GM23248 (cell line): ENCODE results near the gene DYRK1A.

Source experiments
- EZH2 ChIP-seq: fragments of 200-600 bp; sonication (generic); IDR thresholded peaks from 2 replicates; pipeline ENCODE4 v1.6.1; 2018; ENCODE audit warnings: antibody characterized with exemption, mild to moderate bottlenecking; ENCODE audit not compliant: insufficient read depth, poor library complexity, severe bottlenecking
- EZH2phosphoT487 ChIP-seq: fragments of 200-600 bp; sonication (generic); IDR thresholded peaks from 2 replicates; pipeline ENCODE4 v1.6.1; 2018; ENCODE audit warnings: antibody characterized with exemption, moderate library complexity, mild to moderate bottlenecking, low read depth; ENCODE audit not compliant: insufficient read depth

GRCh38 chr21:37342046-37342632 is 24.4 kb upstream of the DYRK1A start:
- TF ChIP-seq EZH2 (no peak), EZH2phosphoT487 (no peak)
